H1 (cell line): ENCODE data around the gene GPLD1.
A peak's percentile ranks its signal among the peaks of the same experiment; 100 is the strongest.

Experiments used
- ATF3 ChIP-seq: IDR thresholded peaks from 2 replicates; pipeline ENCODE4 v1.6.1; 2011; ENCODE audit warnings: low read depth, mild to moderate bottlenecking, low read length; ENCODE audit not compliant: insufficient read depth
- CTCF ChIP-seq, 3 experiments: IDR thresholded peaks; 1 replicate in 2 of 3; 2 replicates in 1 of 3; pipeline versions ENCODE4 v1.5.1 to v1.6.1; 2011; ENCODE audit warnings: low read length in 3 of 3, mild to moderate bottlenecking in 3 of 3, inconsistent platforms in 2 of 3, low read depth in 1 of 3, moderate library complexity in 1 of 3; ENCODE audit not compliant: insufficient read depth in 1 of 3; ENCODE audit errors: control extremely low read depth in 1 of 3
- EGR1 ChIP-seq: IDR thresholded peaks from 2 replicates; pipeline ENCODE4 v1.6.1; 2011; ENCODE audit warnings: low read depth, low read length, borderline replicate concordance
- KDM4A ChIP-seq: IDR thresholded peaks from one replicate; pipeline ENCODE4 v1.7.1; 2012; ENCODE audit warnings: low read depth, mild to moderate bottlenecking, moderate library complexity, low read length, inconsistent platforms; ENCODE audit not compliant: severe bottlenecking
- POLR2A ChIP-seq, 2 experiments: IDR thresholded peaks; 1 replicate in 1 of 2; 2 replicates in 1 of 2; pipeline ENCODE4 v1.6.1; 2011; ENCODE audit warnings: low read depth in 2 of 2, low read length in 2 of 2, mild to moderate bottlenecking in 2 of 2; ENCODE audit errors: control extremely low read depth in 1 of 2
- POLR2AphosphoS5 ChIP-seq: IDR thresholded peaks from 2 replicates; pipeline ENCODE4 v1.6.1; 2011; ENCODE audit warnings: low read depth, low read length
- SP2 ChIP-seq: IDR thresholded peaks from 2 replicates; pipeline ENCODE4 v1.6.1; 2012; ENCODE audit warnings: mild to moderate bottlenecking, low read length, inconsistent platforms
- ZNF274 ChIP-seq: IDR thresholded peaks from 2 replicates; pipeline ENCODE4 v1.7.0; 2012; ENCODE audit warnings: low read length, borderline replicate concordance; ENCODE audit errors: extremely low read depth

GRCh38 chr6:24401458-24401857 is 87.9 kb downstream of the GPLD1 start:
- TF ChIP-seq EGR1, result no peak
- TF ChIP-seq KDM4A, result no peak
- TF ChIP-seq ZNF274, result no peak
- TF ChIP-seq CTCF (IDR thresholded peaks at IDR 0.05; ENCODE audit: control extremely low read depth in 1 of 3, insufficient read depth in 1 of 3, low read depth in 1 of 3, low read length in 3 of 3), result no peak
- TF ChIP-seq SP2, result no peak
- peak; percentile 52; the same call in 1 of the 2 replicates for TF ChIP-seq POLR2AphosphoS5
- TF ChIP-seq POLR2A (IDR thresholded peaks at IDR 0.05; ENCODE audit: control extremely low read depth in 1 of 2, low read depth in 2 of 2, low read length in 2 of 2), result no peak
- TF ChIP-seq ATF3, result no peak
